ENCODE measurements around the gene TLE2. TPM values are rescaled to one million over a fixed set of nuclear protein-coding genes. Genes with fewer than 3 reads are reported as not detected.

TLE2 gene
- total RNA-seq, 1 donor from 2014 or later: 23.3 TPM

GRCh38 chr19:3068071-3068470 lies 39.0 kb upstream of the TLE2 start:
- Histone ChIP-seq H3K36me3 (ENCODE audit: control insufficient read depth, insufficient read depth, low read length) (no peaks in the 10 kb centered on the region), H3K4me3 (ENCODE audit: low read depth, low read length) (no peak overlapping the region), H3K27me3 (ENCODE audit: control insufficient read depth, insufficient read depth, low read length) (no peaks in the 10 kb centered on the region)
- TF ChIP-seq CTCF (IDR thresholded peaks at IDR 0.05; ENCODE audit: insufficient read depth, low read length, poor library complexity, severe bottlenecking): no peak
- no peak for DNase-seq (ENCODE audit: low read depth)

- Histone ChIP-seq H3K4me3 (ENCODE audit: low read depth, low read length) (no peak overlapping the region), H3K36me3 (ENCODE audit: control insufficient read depth, insufficient read depth, low read length) (no peaks in the 10 kb centered on the region), H3K27me3 (ENCODE audit: control insufficient read depth, insufficient read depth, low read length) (no peaks in the 10 kb centered on the region)
- no peak for TF ChIP-seq CTCF (IDR thresholded peaks at IDR 0.05; ENCODE audit: insufficient read depth, low read length, poor library complexity, severe bottlenecking)
- DNase-seq (ENCODE audit: low read depth): no peak
Measured at GRCh38 chr19:3067563-3067962, 38.5 kb upstream of the TLE2 start.

GRCh38 chr19:3066482-3067049 lies 37.5 kb upstream of the TLE2 start:
- no peak for DNase-seq (ENCODE audit: low read depth)
- H3K27me3 ChIP-seq (ENCODE audit: control insufficient read depth, insufficient read depth, low read length): no peaks in the 10 kb centered on the region
- no peak overlapping the region for H3K4me3 ChIP-seq (ENCODE audit: low read depth, low read length)
- no peak for TF ChIP-seq CTCF (IDR thresholded peaks at IDR 0.05; ENCODE audit: insufficient read depth, low read length, poor library complexity, severe bottlenecking)
- H3K36me3 ChIP-seq (ENCODE audit: control insufficient read depth, insufficient read depth, low read length): no peaks in the 10 kb centered on the region

GRCh38 chr19:3065675-3066357 lies 36.7 kb upstream of the TLE2 start:
- Histone ChIP-seq H3K4me3 (ENCODE audit: low read depth, low read length) (no peak overlapping the region), H3K36me3 (ENCODE audit: control insufficient read depth, insufficient read depth, low read length) (no peaks in the 10 kb centered on the region), H3K27me3 (ENCODE audit: control insufficient read depth, insufficient read depth, low read length) (no peaks in the 10 kb centered on the region)
- no peak for DNase-seq (ENCODE audit: low read depth)
- no peak for TF ChIP-seq CTCF (IDR thresholded peaks at IDR 0.05; ENCODE audit: insufficient read depth, low read length, poor library complexity, severe bottlenecking)

- H3K4me3 ChIP-seq (ENCODE audit: low read depth, low read length): no peak overlapping the region
- peaks cover 3% of the 10 kb centered on the region for H3K36me3 ChIP-seq (ENCODE audit: control insufficient read depth, insufficient read depth, low read length)
- no peaks in the 10 kb centered on the region for H3K27me3 ChIP-seq (ENCODE audit: control insufficient read depth, insufficient read depth, low read length)
- DNase-seq (ENCODE audit: low read depth): no peak
- no peak for TF ChIP-seq CTCF (IDR thresholded peaks at IDR 0.05; ENCODE audit: insufficient read depth, low read length, poor library complexity, severe bottlenecking)
Measured at GRCh38 chr19:3064011-3064330, 34.9 kb upstream of the TLE2 start.

Data from kidney epithelial cell (primary cell).